Erythroblast (primary cell): ENCODE results near the gene CD22.

Experiments
- DNase-seq, 2 experiments: peaks; one replicate each; lab custom pipeline; 2025; lab: John Stamatoyannopoulos, UW
- GATA1 ChIP-seq: IDR thresholded peaks from 2 replicates; pipeline ENCODE4 v1.6.1; 2011; ENCODE audit warnings: low read depth, mild to moderate bottlenecking, control low read depth, low read length, moderate library complexity
- POLR2A ChIP-seq: IDR thresholded peaks from 2 replicates; pipeline ENCODE4 v1.6.1; 2011; ENCODE audit warnings: mild to moderate bottlenecking, low read length

The CD22 gene

DNA sequence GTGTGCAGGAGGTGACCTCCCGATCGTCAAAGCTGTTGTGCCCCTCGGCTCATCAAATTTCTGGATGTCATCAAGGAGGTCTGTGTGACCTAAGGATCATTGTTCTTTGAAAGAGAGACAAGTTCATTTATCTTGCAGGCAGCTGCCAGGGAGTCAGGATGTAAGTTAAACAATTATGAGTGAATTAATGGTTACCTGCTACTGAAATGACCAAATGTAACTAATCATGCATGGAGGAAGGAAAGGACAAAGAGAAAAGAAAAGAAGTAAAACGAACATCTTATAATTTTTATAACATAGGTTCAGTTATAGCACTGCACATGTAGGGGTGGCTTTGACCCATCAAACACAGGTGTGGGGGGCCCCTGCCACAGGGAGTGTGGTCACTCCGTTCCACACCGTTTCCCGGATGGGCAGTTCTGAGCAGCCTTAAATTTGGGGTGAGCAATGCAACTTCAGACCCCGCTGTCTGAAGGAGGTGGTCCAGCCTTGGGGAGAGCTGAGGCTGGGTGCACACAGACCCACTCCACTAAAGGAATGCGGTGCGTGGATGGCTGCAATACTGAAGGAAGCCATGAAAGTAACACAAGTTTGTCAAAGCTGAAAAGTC lies 5.3 kb downstream of the CD22 start:
- TF ChIP-seq GATA1 (no peak), POLR2A (no peak)

DNA sequence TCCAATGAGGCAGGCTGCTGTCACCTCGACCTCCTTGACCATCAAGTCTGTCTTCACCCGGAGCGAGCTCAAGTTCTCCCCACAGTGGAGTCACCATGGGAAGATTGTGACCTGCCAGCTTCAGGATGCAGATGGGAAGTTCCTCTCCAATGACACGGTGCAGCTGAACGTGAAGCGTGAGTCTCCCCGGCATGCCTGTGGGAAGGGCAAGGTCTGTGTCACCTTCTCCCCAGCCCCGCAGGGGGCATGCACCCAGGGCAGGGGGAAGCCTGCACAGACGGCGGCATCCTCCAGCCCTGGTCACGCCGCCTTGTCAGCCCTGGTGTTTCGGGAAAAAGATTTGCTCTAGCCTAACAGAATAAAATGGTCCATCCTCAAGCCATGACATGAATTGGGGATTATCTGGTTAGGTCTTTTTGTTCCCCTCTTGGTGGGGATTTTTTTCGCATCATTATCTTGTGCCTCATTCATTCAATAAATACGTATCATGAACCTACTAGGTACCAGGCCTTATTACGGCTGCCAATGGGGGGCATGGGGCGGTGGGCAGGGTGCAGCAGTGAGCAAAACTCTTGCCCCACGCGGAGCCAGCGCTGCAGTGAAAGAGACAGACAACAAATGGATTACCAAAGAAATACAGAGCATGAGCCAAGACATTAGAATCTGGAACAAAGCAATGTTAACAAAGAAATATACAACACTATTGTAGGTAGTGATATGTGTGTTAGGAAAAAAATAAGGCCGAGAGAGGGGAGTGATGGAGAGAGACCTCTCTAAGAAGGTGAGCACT lies 7.4 kb downstream of the CD22 start:
- TF ChIP-seq POLR2A (no peak), GATA1 (no peak)
- no peak for DNase-seq

More for the DNA sequence above, 5.3 kb downstream of the CD22 start:
- DNase-seq = no peak

DNA sequence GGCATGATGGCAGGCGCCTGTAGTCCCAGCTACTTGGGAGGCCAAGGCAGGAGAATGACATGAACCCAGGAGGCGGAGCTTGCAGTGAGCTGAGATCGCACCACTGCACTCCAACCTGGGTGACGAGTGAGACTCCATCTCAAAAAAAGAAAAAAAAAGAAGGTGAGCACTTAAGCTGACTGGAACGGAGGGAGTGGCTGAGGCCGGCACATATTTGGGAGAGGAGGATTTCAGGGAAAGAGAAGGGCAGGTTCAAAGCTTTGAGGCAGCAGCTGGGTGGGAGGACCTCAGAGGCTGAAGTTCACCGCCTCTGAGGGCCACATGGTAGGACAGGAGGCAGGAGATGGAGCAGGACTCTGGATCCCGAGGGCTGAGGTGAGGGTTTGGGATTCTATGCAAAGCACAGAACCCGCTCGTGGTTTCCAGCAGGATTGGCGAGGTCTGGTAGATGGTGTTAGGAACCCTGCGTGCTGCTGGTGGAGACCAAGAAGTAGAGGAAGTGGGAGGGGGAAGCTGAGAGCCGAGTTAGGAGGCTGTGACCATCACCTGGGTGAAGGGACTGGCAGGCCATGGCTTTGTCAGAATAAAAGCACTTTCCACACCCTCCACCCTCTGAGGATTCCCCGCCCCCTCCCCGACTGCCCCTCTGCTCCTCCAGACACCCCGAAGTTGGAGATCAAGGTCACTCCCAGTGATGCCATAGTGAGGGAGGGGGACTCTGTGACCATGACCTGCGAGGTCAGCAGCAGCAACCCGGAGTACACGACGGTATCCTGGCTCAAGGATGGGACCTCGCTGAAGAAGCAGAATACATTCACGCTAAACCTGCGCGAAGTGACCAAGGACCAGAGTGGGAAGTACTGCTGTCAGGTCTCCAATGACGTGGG lies 8.4 kb downstream of the CD22 start:
- no peak for DNase-seq
- TF ChIP-seq POLR2A (no peak), GATA1 (no peak)

DNA sequence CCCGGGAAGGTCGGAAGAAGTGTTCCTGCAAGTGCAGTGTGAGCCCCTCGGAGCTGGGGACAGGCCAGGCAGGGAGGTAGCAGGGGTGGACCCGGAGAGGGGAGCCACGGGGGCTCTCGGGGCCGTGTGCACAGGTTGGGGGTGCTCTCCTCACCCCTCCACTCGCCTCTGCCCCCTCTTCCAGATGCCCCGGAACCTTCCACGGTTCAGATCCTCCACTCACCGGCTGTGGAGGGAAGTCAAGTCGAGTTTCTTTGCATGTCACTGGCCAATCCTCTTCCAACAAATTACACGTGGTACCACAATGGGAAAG lies 9.0 kb downstream of the CD22 start:
- DNase-seq = no peak

DNA sequence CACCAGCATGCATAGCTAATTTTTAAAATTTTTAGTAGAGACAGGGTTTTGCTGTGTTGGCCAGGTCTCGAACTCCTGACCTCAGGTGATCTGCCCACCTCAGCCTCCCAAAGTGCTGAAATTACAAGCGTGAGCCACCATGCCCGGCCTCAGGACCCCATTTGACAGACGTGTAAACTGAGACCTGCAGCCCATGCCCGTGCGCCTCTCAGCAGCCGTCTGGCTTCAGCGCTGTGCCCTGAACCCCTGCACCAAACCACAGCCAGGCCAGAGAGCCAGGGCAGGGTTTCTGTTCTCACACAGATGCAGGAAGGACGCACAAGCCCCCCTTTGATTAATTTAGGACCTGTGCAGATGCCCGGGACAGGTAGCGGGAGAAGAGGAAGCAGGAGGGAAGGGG lies 11.4 kb downstream of the CD22 start:
- no peak for DNase-seq
- no peak for TF ChIP-seq POLR2A
- TF ChIP-seq GATA1 = no peak

More for the DNA sequence above, 9.0 kb downstream of the CD22 start:
- TF ChIP-seq GATA1 = no peak
- no peak for TF ChIP-seq POLR2A

DNA sequence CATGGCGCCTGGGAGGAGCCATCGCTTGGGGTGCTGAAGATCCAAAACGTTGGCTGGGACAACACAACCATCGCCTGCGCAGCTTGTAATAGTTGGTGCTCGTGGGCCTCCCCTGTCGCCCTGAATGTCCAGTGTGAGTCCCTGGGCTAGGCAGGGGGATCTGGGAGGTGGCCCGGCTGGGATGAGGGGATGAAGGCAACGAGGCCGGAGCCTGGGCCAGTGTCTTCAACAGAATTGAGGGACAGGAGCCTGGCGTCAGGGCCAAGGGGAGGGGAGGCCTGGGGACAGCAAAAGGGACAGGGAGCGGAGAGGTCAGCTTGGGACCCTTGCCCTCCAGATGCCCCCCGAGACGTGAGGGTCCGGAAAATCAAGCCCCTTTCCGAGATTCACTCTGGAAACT lies 12.0 kb downstream of the CD22 start:
- TF ChIP-seq GATA1 (no peak), POLR2A (no peak)
- no peak for DNase-seq

DNA sequence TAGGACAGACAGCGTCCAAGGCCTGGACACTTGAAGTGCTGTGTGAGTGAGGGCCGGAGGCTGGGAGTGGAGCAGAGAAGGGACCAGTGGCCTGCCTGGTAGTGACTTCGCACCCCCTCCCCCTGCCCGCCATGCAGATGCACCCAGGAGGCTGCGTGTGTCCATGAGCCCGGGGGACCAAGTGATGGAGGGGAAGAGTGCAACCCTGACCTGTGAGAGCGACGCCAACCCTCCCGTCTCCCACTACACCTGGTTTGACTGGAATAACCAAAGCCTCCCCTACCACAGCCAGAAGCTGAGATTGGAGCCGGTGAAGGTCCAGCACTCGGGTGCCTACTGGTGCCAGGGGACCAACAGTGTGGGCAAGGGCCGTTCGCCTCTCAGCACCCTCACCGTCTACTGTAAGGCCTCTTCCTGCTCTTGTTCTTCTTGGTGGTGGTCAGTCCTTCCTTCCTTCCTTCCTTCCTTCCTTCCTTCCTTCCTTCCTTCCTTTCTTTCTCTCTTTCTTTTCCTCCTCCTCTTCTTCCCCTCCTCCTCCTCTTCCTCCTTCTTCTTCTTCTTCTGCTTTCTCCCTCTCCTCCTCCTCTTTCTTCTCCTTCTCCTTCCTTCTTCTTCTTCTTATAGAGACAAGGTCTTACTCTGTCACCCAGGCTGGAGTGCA lies 12.7 kb downstream of the CD22 start:
- TF ChIP-seq POLR2A (no peak), GATA1 (no peak)
- DNase-seq = no peak

DNA sequence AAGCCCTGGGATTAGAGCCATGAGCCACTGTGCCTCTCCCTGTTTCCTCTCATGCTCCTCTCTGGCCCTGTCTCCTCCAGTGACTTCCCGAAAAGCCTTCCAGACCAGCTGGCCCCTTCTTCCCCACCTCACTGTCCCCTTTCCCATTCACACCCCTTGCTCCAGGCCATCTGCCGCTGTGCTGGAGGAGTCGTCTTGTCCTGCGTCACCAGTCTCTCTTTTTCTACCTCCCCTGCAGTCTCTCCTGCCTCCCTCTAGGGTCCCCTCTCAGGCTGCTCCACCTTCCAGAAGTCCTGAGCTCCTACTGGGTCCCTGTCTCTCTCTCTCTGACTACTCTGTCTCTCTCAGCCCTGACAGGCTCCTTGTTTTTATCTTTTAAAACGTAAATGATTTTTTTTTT lies 13.4 kb downstream of the CD22 start:
- TF ChIP-seq GATA1 = no peak
- no peak for TF ChIP-seq POLR2A
- no peak for DNase-seq

DNA sequence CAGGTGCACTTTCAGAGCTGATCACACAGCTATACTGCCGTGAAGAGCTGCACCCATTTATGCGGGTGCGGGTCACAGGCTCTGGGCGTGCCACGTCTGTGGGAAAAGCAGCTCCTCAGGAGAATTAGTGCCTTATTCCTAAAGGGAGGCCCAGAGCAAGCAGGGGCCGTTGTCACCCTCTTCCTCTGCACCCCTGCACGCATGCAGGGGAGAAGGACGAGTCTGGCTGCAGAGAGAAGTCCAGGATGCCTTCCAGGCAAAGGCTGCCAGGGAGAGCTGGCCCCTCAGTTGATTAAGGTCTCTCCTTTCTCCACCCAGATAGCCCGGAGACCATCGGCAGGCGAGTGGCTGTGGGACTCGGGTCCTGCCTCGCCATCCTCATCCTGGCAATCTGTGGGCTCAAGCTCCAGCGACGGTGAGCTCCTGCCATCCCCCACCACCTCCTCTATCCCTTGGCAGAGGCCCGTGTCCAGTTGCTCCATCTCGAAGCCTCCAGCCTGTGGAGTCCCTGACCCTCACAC lies 15.6 kb downstream of the CD22 start:
- no peak for TF ChIP-seq POLR2A
- TF ChIP-seq GATA1 = no peak

DNA sequence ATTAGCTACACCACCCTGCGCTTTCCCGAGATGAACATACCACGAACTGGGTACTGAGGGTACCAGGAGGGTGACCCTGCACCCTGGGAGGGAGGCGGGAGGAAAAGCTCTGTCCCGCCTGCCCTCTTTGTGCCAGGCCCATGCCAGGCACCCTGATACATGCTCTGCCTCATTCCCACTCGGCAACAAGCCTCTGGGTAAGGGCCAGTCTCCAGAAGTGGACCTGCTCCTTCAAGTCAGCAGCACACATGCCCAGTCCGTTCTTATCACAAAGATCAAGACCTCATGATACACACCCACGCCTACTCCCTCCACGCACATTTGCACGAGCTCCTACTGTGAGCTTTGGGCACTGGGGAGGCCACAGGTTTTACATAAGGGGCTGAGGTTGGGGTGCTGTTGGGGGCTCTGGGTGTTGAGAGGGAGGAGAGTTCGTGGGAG lies 16.7 kb downstream of the CD22 start:
- TF ChIP-seq POLR2A (no peak), GATA1 (no peak)
- no peak for DNase-seq

More for the DNA sequence above, 15.6 kb downstream of the CD22 start:
- DNase-seq = no peak

DNA sequence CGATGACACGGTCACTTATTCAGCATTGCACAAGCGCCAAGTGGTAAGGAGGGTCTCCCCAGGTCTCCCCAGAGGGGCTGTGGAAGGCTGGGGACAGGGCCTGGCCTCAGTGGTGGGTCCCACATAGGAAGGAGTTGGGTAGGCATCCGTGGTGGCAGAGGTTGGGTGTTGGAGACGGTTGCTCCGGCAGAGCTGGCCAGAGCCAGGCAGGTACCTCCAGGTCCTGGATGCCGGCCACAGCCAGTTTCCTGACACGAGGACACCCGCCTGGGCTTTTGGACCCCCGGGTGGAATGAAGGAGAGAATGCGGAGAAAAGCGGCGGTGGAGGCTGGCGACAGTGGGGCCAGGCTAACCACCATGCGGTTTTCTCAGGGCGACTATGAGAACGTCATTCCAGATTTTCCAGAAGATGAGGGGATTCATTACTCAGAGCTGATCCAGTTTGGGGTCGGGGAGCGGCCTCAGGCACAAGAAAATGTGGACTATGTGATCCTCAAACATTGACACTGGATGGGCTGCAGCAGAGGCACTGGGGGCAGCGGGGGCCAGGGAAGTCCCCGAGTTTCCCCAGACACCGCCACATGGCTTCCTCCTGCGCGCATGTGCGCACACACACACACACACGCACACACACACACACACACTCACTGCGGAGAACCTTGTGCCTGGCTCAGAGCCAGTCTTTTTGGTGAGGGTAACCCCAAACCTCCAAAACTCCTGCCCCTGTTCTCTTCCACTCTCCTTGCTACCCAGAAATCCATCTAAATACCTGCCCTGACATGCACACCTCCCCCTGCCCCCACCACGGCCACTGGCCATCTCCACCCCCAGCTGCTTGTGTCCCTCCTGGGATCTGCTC lies 17.4 kb downstream of the CD22 start:
- DNase-seq = no peak
- TF ChIP-seq GATA1 = no peak
- no peak for TF ChIP-seq POLR2A

DNA sequence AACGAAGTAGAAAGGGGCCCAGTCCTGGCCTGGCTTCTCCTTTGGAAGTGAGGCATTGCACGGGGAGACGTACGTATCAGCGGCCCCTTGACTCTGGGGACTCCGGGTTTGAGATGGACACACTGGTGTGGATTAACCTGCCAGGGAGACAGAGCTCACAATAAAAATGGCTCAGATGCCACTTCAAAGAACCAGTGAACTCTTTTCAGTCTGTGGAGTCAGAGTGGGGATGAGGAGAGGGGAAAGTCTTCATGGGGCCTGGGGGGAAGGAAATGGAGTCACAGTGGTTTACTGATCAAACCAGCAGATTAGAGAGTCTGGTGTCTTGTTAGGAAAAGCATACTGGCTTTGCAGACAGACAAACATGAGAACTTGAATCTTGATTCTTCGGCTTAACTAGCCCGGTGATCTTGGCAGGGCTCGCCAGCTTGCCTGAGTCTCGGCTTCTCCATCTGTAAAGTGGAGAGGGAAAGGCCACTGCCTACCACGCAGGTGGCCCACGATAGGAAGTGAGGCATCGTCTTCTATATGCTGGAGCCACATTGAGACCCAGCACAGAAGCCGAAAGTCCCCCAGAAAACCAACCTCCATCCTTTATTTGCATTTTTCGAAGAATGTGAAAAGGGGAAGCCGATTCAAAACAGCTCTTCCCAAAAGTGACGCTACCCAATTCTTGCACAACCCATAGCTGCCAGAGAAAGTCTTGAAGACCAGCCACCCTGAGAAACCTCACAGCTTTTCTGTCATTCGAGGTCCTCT lies 18.4 kb downstream of the CD22 start, which contains the start of gene FFAR1:
TSS of gene FFAR1 (plus strand) at position 732 of the 759 bp plus-strand sequence. CDS start 3,650 bp downstream, outside the sequence.
- DNase-seq = no peak
- TF ChIP-seq POLR2A (no peak), GATA1 (no peak)
